ENCODE measurements around the gene NPAT.
"Not testable (repeated sequence)": the region's sequence is repeated elsewhere in the genome, so short reads cannot be mapped to it uniquely, and the experiment has no call there.

Gene NPAT

DNA sequence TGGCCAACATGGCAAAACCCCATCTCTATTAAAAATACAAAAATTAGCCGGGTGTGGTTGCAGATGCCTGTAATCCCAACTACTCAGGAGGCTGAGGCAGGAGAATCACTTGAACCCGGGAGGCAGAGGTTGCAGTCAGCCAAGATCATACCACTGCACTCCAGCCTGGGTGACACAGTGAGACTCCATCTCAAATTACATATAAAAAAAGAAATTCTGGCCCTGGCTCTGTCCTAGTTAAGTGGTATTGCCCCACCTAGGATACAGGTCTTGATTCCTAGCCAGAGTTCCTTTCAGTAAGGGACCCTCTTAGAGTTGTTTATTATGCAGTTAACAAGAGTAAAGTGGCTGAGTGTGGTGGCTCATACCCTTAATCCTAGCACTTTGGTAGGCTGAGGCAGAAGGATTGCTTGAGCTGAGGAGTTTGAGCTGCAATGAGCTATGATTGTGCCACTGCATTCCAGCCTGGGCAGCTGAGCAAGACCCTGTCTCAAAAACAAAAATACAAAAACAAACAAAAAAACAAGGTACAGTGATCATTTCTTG lies 89.4 kb downstream of the NPAT start:
- not testable (repeated sequence) for H3K9ac ChIP-seq (ENCODE audit: low read depth, low read length, poor library complexity); H3K9me3 ChIP-seq (replicated peaks in 1 of 2; ENCODE audit: control insufficient read depth in 2 of 2, insufficient read depth in 1 of 2, low read depth in 1 of 2, low read length in 2 of 2); H3K4me1 ChIP-seq (ENCODE audit: control insufficient read depth in 2 of 2, insufficient read depth in 1 of 2, low read depth in 1 of 2, low read length in 2 of 2); H3K27ac ChIP-seq (replicated peaks; ENCODE audit: low read length); H3K14ac ChIP-seq (ENCODE audit: low read length); H4K91ac ChIP-seq (ENCODE audit: low read depth, low read length, poor library complexity); DNase-seq (ENCODE audit: low spot score); H3K18ac ChIP-seq (ENCODE audit: low read length); H3K27me3 ChIP-seq (ENCODE audit: control insufficient read depth in 3 of 3, insufficient read depth in 3 of 3, low read depth in 1 of 3, low read length in 3 of 3); H3K4me3 ChIP-seq (ENCODE audit: low read length in 2 of 2); H2BK12ac ChIP-seq (ENCODE audit: low read length); H2AFZ ChIP-seq (ENCODE audit: low read length); H3K4me2 ChIP-seq (ENCODE audit: insufficient read depth, low read length, poor library complexity, severe bottlenecking); H4K8ac ChIP-seq (ENCODE audit: low read depth, low read length); H2BK120ac ChIP-seq (ENCODE audit: low read depth, low read length); H3K23ac ChIP-seq (ENCODE audit: low read depth, low read length, poor library complexity); H3K79me1 ChIP-seq (ENCODE audit: low read depth, low read length); H2BK15ac ChIP-seq (ENCODE audit: low read length); H3K4ac ChIP-seq (ENCODE audit: low read length); H2BK5ac ChIP-seq (ENCODE audit: low read length); H2AK5ac ChIP-seq (ENCODE audit: low read depth, low read length)
- WGBS, 2 donors (ENCODE audit: extremely low coverage in 2 of 2, insufficient read length in 2 of 2, insufficient replicate concordance in 1 of 2): no CpG with 5 or more reads among the region's 2 CpGs
- peaks cover 0 to 36% of the 10 kb centered on the region in 2 donors for H3K36me3 ChIP-seq (replicated peaks in 1 of 2; ENCODE audit: control insufficient read depth in 2 of 2, insufficient read depth in 2 of 2, low read length in 2 of 2)

DNA sequence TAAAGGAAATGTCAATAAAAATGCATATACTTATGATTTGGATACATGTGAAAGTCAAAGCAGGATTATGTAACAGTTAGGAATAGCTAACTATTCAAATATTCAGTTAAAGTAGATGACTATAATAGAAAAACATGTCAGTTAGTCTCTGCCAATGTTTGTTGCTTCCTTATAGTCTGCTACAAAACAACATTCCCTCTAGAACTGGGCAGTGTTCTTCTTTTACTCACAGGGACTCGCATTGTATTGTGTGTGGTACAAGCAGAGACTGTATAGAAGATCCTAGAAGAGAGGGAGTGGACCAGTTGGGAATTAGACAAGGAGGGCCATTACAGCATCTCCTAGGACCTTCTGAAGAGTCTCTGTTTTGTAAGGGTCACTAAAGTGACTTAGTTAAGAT lies 90.4 kb downstream of the NPAT start:
- Histone ChIP-seq H3K14ac (ENCODE audit: low read length) (no peak overlapping the region), H3K4me3 (ENCODE audit: low read length in 2 of 2) (no peak overlapping the region), H3K4me2 (ENCODE audit: insufficient read depth, low read length, poor library complexity, severe bottlenecking) (no peak overlapping the region), H3K9ac (ENCODE audit: low read depth, low read length, poor library complexity) (no peak overlapping the region), H3K18ac (ENCODE audit: low read length) (no peak overlapping the region), H3K23ac (ENCODE audit: low read depth, low read length, poor library complexity) (no peak overlapping the region), H3K36me3 (replicated peaks in 1 of 2; ENCODE audit: control insufficient read depth in 2 of 2, insufficient read depth in 2 of 2, low read length in 2 of 2) (peaks cover 0 to 34% of the 10 kb centered on the region in 2 donors), H2BK12ac (ENCODE audit: low read length) (no peak overlapping the region), H4K8ac (ENCODE audit: low read depth, low read length) (no peak overlapping the region), H3K27ac (replicated peaks; ENCODE audit: low read length) (no peak overlapping the region), H3K4me1 (ENCODE audit: control insufficient read depth in 2 of 2, insufficient read depth in 1 of 2, low read depth in 1 of 2, low read length in 2 of 2) (no peaks in the 10 kb centered on the region), H3K27me3 (ENCODE audit: control insufficient read depth in 3 of 3, insufficient read depth in 3 of 3, low read depth in 1 of 3, low read length in 3 of 3) (no peaks in the 10 kb centered on the region), H3K9me3 (replicated peaks in 1 of 2; ENCODE audit: control insufficient read depth in 2 of 2, insufficient read depth in 1 of 2, low read depth in 1 of 2, low read length in 2 of 2) (no peaks in the 10 kb centered on the region), H2BK5ac (ENCODE audit: low read length) (no peak overlapping the region), H2BK15ac (ENCODE audit: low read length) (no peak overlapping the region), H2BK120ac (ENCODE audit: low read depth, low read length) (no peak overlapping the region), H2AFZ (ENCODE audit: low read length) (no peak overlapping the region), H3K4ac (ENCODE audit: low read length) (no peak overlapping the region), H4K91ac (ENCODE audit: low read depth, low read length, poor library complexity) (no peak overlapping the region), H2AK5ac (ENCODE audit: low read depth, low read length) (no peak overlapping the region), H3K79me1 (ENCODE audit: low read depth, low read length) (no peaks in the 10 kb centered on the region)
- WGBS, 2 donors (ENCODE audit: extremely low coverage in 2 of 2, insufficient read length in 2 of 2, insufficient replicate concordance in 1 of 2): no CpG with 5 or more reads among the region's 1 CpG
- no peak for DNase-seq (ENCODE audit: low spot score)

DNA sequence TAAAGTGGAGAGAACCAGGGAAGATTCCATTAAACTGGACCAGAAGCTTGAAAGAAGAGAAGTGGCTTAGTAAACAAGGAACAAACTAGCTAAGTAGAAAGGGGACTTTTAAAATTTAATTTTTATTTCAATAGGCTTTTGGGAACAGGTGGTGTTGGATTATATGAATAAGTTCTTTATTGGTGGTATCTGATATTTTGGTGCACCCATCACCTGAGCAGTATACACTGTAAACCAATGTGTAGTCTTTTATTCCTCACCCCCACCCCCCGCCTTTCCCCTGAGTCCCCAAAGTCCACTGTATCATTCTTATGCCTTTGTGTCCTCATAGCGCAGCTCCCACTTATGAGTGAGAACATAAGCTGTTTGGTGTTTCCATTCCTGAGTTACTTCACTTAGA lies 93.7 kb downstream of the NPAT start:
- H3K14ac ChIP-seq (ENCODE audit: low read length): no peak overlapping the region
- no peak overlapping the region for H2BK5ac ChIP-seq (ENCODE audit: low read length)
- H3K23ac ChIP-seq (ENCODE audit: low read depth, low read length, poor library complexity): no peak overlapping the region
- H3K4me1 ChIP-seq (ENCODE audit: control insufficient read depth in 2 of 2, insufficient read depth in 1 of 2, low read depth in 1 of 2, low read length in 2 of 2): no peaks in the 10 kb centered on the region
- H3K4me3 ChIP-seq (ENCODE audit: low read length in 2 of 2): no peak overlapping the region
- H3K27me3 ChIP-seq (ENCODE audit: control insufficient read depth in 3 of 3, insufficient read depth in 3 of 3, low read depth in 1 of 3, low read length in 3 of 3): no peaks in the 10 kb centered on the region
- H3K4me2 ChIP-seq (ENCODE audit: insufficient read depth, low read length, poor library complexity, severe bottlenecking): no peak overlapping the region
- no peaks in the 10 kb centered on the region for H3K9me3 ChIP-seq (replicated peaks in 1 of 2; ENCODE audit: control insufficient read depth in 2 of 2, insufficient read depth in 1 of 2, low read depth in 1 of 2, low read length in 2 of 2)
- H3K79me1 ChIP-seq (ENCODE audit: low read depth, low read length): peaks cover 2% of the 10 kb centered on the region
- H2BK12ac ChIP-seq (ENCODE audit: low read length): no peak overlapping the region
- no peak overlapping the region for H2BK120ac ChIP-seq (ENCODE audit: low read depth, low read length)
- H2BK15ac ChIP-seq (ENCODE audit: low read length): no peak overlapping the region
- no peak overlapping the region for H4K91ac ChIP-seq (ENCODE audit: low read depth, low read length, poor library complexity)
- H3K27ac ChIP-seq (replicated peaks; ENCODE audit: low read length): no peak overlapping the region
- peaks cover 0 to 15% of the 10 kb centered on the region in 2 donors for H3K36me3 ChIP-seq (replicated peaks in 1 of 2; ENCODE audit: control insufficient read depth in 2 of 2, insufficient read depth in 2 of 2, low read length in 2 of 2)
- H4K8ac ChIP-seq (ENCODE audit: low read depth, low read length): no peak overlapping the region
- WGBS, 2 donors (ENCODE audit: extremely low coverage in 2 of 2, insufficient read length in 2 of 2, insufficient replicate concordance in 1 of 2): no CpG with 5 or more reads among the region's 2 CpGs
- no peak overlapping the region for H3K18ac ChIP-seq (ENCODE audit: low read length)
- H3K4ac ChIP-seq (ENCODE audit: low read length): no peak overlapping the region
- no peak overlapping the region for H2AK5ac ChIP-seq (ENCODE audit: low read depth, low read length)
- H3K9ac ChIP-seq (ENCODE audit: low read depth, low read length, poor library complexity): no peak overlapping the region
- H2AFZ ChIP-seq (ENCODE audit: low read length): no peak overlapping the region
- DNase-seq (ENCODE audit: low spot score): no peak

DNA sequence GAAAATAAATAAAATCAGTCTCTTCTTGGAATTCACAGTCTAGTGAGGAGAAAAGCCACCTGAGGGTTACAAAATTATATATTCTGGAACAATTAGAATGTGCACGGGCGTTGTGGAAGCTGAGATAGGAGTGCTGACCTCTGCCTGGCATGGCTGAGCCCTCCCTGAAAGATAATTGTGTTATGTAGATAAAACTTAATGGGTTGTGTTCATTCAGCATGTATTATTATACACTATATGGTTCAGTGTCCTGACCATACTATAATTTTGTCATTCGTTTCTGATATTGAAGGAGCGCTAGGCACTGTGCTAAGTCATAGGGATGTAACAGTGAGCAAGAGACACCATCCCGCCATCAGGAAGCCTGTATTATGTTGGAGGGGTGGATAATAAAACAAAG lies 97.3 kb downstream of the NPAT start:
- no peak overlapping the region for H2BK5ac ChIP-seq (ENCODE audit: low read length)
- no peak overlapping the region for H2BK120ac ChIP-seq (ENCODE audit: low read depth, low read length)
- H3K9me3 ChIP-seq (replicated peaks in 1 of 2; ENCODE audit: control insufficient read depth in 2 of 2, insufficient read depth in 1 of 2, low read depth in 1 of 2, low read length in 2 of 2): no peaks in the 10 kb centered on the region
- no peak overlapping the region for H4K91ac ChIP-seq (ENCODE audit: low read depth, low read length, poor library complexity)
- H3K18ac ChIP-seq (ENCODE audit: low read length): no peak overlapping the region
- H2AK5ac ChIP-seq (ENCODE audit: low read depth, low read length): no peak overlapping the region
- no peak overlapping the region for H3K4ac ChIP-seq (ENCODE audit: low read length)
- H3K27me3 ChIP-seq (ENCODE audit: control insufficient read depth in 3 of 3, insufficient read depth in 3 of 3, low read depth in 1 of 3, low read length in 3 of 3): peaks cover 0 to 5% (median 0%) of the 10 kb centered on the region in 3 experiments
- DNase-seq (ENCODE audit: low spot score): no peak
- peaks cover 4% of the 10 kb centered on the region in 2 donors for H3K4me1 ChIP-seq (ENCODE audit: control insufficient read depth in 2 of 2, insufficient read depth in 1 of 2, low read depth in 1 of 2, low read length in 2 of 2)
- H3K4me2 ChIP-seq (ENCODE audit: insufficient read depth, low read length, poor library complexity, severe bottlenecking): no peak overlapping the region
- H3K27ac ChIP-seq (replicated peaks; ENCODE audit: low read length): no peak overlapping the region
- no peak overlapping the region for H3K9ac ChIP-seq (ENCODE audit: low read depth, low read length, poor library complexity)
- H2AFZ ChIP-seq (ENCODE audit: low read length): no peak overlapping the region
- no CpG with 5 or more reads among the region's 5 CpGs for WGBS, 2 donors (ENCODE audit: extremely low coverage in 2 of 2, insufficient read length in 2 of 2, insufficient replicate concordance in 1 of 2)
- no peak overlapping the region for H3K4me3 ChIP-seq (ENCODE audit: low read length in 2 of 2)
- H3K14ac ChIP-seq (ENCODE audit: low read length): no peak overlapping the region
- H3K36me3 ChIP-seq (replicated peaks in 1 of 2; ENCODE audit: control insufficient read depth in 2 of 2, insufficient read depth in 2 of 2, low read length in 2 of 2): peaks cover 0 to 3% of the 10 kb centered on the region in 2 donors
- no peak overlapping the region for H2BK15ac ChIP-seq (ENCODE audit: low read length)
- H4K8ac ChIP-seq (ENCODE audit: low read depth, low read length): no peak overlapping the region
- H3K23ac ChIP-seq (ENCODE audit: low read depth, low read length, poor library complexity): no peak overlapping the region
- H3K79me1 ChIP-seq (ENCODE audit: low read depth, low read length): peaks cover 3% of the 10 kb centered on the region
- no peak overlapping the region for H2BK12ac ChIP-seq (ENCODE audit: low read length)

Measured in neuronal stem cell (in vitro differentiated cells).